Glutamatergic neuron (in vitro differentiated cells): Measurements from ENCODE around the gene EAPP. TPM values are rescaled to one million over a fixed set of nuclear protein-coding genes. Genes with fewer than 3 reads are reported as not detected.

Experiments used
- DNase-seq: peaks from one replicate; pipeline ENCODE4 v3.0.0; 2022
- H3K27ac Mint-ChIP-seq: one replicate; pipeline ENCODE4 v1.8.0; 2020; ENCODE audit warnings: mild to moderate bottlenecking, mixed read lengths, inconsistent platforms; ENCODE audit not compliant: unreplicated experiment
- H3K27me3 Mint-ChIP-seq: one replicate; pipeline ENCODE4 v1.8.0; 2020; ENCODE audit warnings: mild to moderate bottlenecking, moderate library complexity, mixed read lengths, inconsistent platforms; ENCODE audit not compliant: unreplicated experiment
- H3K36me3 Mint-ChIP-seq: one replicate; pipeline ENCODE4 v1.8.0; 2020; ENCODE audit warnings: mild to moderate bottlenecking, mixed read lengths, inconsistent platforms; ENCODE audit not compliant: unreplicated experiment
- H3K4me1 Mint-ChIP-seq: one replicate; pipeline ENCODE4 v1.8.0; 2020; ENCODE audit warnings: mild to moderate bottlenecking, low read depth, mixed read lengths, inconsistent platforms; ENCODE audit not compliant: unreplicated experiment
- H3K4me3 Mint-ChIP-seq: one replicate; pipeline ENCODE4 v1.8.0; 2020; ENCODE audit warnings: mild to moderate bottlenecking, mixed read lengths, inconsistent platforms; ENCODE audit not compliant: unreplicated experiment
- H3K9me3 Mint-ChIP-seq: one replicate; pipeline ENCODE4 v1.8.0; 2020; ENCODE audit warnings: mild to moderate bottlenecking, moderate library complexity, mixed read lengths, inconsistent platforms; ENCODE audit not compliant: unreplicated experiment
- CTCF ChIP-seq: fragments of 200-600 bp; sonication (generic); IDR thresholded peaks from one replicate; pipeline ENCODE4 v1.5.0; 2021; ENCODE audit not compliant: partially characterized antibody, unreplicated experiment
- total RNA-seq: library from RNA; stranded (reverse); fragmentation: NEBNext Ultra II Directional; extraction: Animal tissue kit (Norgen Biotek cat#: 25700); gene quantifications from one replicate; pipeline ENCODE4 v1.2.1, GENCODE V29; 2021; ENCODE audit not compliant: unreplicated experiment

Gene EAPP
- total RNA-seq, 1 donor from 2014 or later: 33.2 TPM

DNA sequence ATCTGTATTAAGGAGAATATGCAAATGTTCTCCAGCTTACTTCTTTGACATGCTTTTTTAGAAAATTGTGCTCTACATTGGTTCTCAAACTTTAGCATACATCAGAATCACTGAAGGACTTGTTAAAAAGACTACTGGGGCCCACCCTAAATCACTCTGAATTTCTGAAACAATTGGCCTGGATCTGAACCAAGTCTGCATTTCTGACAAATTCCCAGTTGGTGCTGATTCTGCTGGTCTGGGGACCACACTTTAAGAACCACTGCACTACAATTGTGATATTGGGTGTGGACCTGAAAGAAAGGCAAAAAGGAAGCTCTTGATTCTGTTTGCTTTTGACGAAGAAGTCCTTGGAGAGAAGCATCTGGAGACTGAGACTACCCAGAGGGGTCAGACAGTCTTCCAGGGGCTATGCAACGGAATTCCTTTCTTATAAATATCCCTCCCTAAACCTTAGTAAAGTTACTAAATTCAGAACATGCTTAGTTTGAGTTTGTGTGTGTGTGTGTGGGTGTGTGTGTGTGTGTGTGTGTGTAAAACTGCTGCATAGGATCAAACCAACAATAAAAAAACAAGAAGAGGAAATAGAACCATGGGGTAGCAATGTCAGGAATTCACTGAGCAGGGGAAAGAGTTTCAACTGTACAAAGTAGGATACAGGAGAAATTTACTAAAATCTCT, 36.8 kb downstream of the EAPP start:
- no peak for TF ChIP-seq CTCF
- no peak for DNase-seq
- no peak overlapping the region for H3K4me3 Mint-ChIP-seq
- no peak overlapping the region for H3K27ac Mint-ChIP-seq
- no peaks in the 10 kb centered on the region for H3K4me1 Mint-ChIP-seq
- peaks cover 2% of the 10 kb centered on the region for H3K27me3 Mint-ChIP-seq
- no peaks in the 10 kb centered on the region for H3K36me3 Mint-ChIP-seq
- H3K9me3 Mint-ChIP-seq: no peaks in the 10 kb centered on the region

DNA sequence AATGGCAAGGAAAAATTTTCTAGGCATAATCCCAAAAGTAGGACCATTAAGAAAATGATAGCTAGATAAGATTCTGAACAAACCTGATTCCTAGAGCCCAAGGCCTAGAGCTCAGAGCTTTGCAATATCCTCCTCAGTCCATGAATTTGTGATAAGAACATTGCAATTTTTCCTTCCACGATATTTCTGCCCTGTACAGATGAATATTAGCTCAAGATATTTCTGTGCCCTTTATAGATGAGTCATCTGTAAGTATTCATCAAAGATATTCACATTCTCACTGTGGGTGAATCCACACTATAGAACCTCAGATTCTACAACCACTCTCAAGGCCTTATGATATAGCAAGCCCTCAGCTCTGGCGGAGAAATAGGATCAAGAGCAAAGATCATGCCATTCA, 37.5 kb downstream of the EAPP start:
- DNase-seq: no peak
- Mint-ChIP-seq H3K36me3 (no peaks in the 10 kb centered on the region), H3K4me3 (no peak overlapping the region), H3K9me3 (no peaks in the 10 kb centered on the region), H3K27me3 (peaks cover 2% of the 10 kb centered on the region), H3K27ac (no peak overlapping the region), H3K4me1 (no peaks in the 10 kb centered on the region)
- TF ChIP-seq CTCF: no peak

GRCh38 chr14:34501004-34501580, 38.4 kb downstream of the EAPP start:
- peaks cover 2% of the 10 kb centered on the region for H3K27me3 Mint-ChIP-seq
- H3K4me3 Mint-ChIP-seq: no peak overlapping the region
- TF ChIP-seq CTCF: no peak
- peaks cover 1% of the 10 kb centered on the region for H3K4me1 Mint-ChIP-seq
- DNase-seq: no peak
- no peaks in the 10 kb centered on the region for H3K9me3 Mint-ChIP-seq
- no peak overlapping the region for H3K27ac Mint-ChIP-seq
- H3K36me3 Mint-ChIP-seq: no peaks in the 10 kb centered on the region

GRCh38 chr14:34498684-34499412, 40.7 kb downstream of the EAPP start:
- no peaks in the 10 kb centered on the region for H3K9me3 Mint-ChIP-seq
- no peak for DNase-seq
- TF ChIP-seq CTCF: no peak
- H3K4me1 Mint-ChIP-seq: peaks cover 1% of the 10 kb centered on the region
- H3K4me3 Mint-ChIP-seq: no peak overlapping the region
- no peak overlapping the region for H3K27ac Mint-ChIP-seq
- peaks cover 2% of the 10 kb centered on the region for H3K27me3 Mint-ChIP-seq
- no peaks in the 10 kb centered on the region for H3K36me3 Mint-ChIP-seq
